ENCODE measurements around the gene NUFIP2.

- TF ChIP-seq CEBPB (IDR thresholded peaks at IDR 0.05) (no peak), EP300 (IDR thresholded peaks at IDR 0.05; ENCODE audit: borderline replicate concordance) (no peak), ZBTB7A (IDR thresholded peaks at IDR 0.05; ENCODE audit: low read depth) (no peak), REST (IDR thresholded peaks at IDR 0.05; ENCODE audit: low read depth) (no peak), MAX (IDR thresholded peaks at IDR 0.05) (no peak), YY1 (IDR thresholded peaks at IDR 0.05; ENCODE audit: low read depth) (no peak)
These were observed 68.6 kb downstream of the NUFIP2 start for GRCh38 chr17:29225396-29225795.

Measured in Ishikawa (cell line).